Activated naive CD8-positive, alpha-beta T cell treated with anti-CD3 and anti-CD28 coated beads, Interleukin-2, amount 50 U/mL, for 16 hours (primary cell): ENCODE results near the gene UBE2R2.
"Not testable (repeated sequence)": the region's sequence is repeated elsewhere in the genome, so short reads cannot be mapped to it uniquely, and the experiment has no call there.

Experiments used
- DNase-seq: peaks from one replicate; pipeline ENCODE4 v3.0.0-alpha.2; 2020; ENCODE audit warnings: low read depth, low spot score

Gene UBE2R2, protein sequence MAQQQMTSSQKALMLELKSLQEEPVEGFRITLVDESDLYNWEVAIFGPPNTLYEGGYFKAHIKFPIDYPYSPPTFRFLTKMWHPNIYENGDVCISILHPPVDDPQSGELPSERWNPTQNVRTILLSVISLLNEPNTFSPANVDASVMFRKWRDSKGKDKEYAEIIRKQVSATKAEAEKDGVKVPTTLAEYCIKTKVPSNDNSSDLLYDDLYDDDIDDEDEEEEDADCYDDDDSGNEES

DNA sequence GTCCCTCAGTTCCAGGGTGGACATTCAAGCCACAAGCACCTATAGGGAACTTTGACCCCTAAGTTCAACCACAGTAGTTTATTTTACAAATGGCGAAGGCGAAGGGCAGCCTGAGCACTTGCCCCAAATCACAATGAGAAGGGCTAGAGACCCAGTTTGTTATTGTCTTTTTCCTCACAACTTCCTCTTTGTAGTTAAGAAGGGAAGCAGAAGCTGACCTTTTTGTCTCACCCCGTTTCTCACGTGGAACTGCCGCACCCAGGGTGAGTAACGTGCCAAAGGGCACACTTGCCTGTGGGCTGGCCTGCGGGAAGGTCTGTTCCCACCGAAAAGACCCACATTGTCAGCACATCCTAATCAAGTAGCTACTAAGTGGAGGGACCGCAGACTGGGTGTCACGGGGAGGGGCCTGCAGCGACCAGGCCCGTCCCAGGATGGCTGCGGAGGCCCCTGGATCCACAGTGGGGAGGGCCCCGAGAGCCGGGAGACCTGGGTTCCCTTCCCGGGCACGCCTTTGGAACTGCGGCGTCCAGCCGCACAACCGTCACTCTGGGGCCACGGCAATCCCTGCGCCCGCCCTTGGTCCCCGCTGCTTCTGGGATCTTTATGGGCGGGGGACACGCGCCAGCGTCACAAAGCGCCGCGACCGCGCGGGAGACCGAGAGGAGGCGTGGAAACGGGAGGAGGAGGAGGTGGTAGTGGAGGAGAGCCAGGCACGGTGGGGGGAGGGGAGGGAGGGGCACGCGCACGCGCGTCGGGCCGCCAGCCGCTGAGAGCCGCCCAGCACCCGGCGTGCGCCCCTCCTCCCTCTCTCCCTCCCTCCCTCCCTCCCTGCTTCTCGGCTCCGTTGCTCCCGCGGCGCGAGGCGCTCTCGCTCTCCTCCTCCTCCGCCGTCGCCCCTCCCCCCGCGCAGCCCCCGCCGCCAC is at the start of gene UBE2R2:
Gene UBE2R2, plus strand, starts transcription at position 834 of the 926 bp plus-strand sequence. CDS start 598 bp downstream, outside the sequence.
- DNase-seq, result peak; percentile 87

GRCh38 chr9:33770156-33770880 is 46.6 kb upstream of the UBE2R2 start:
- DNase-seq, result not testable (repeated sequence)

GRCh38 chr9:33773135-33773534 is 43.8 kb upstream of the UBE2R2 start:
- not testable (repeated sequence) for DNase-seq

- not testable (repeated sequence) for DNase-seq
These were observed 42.8 kb upstream of the UBE2R2 start for GRCh38 chr9:33774074-33774659.

DNA sequence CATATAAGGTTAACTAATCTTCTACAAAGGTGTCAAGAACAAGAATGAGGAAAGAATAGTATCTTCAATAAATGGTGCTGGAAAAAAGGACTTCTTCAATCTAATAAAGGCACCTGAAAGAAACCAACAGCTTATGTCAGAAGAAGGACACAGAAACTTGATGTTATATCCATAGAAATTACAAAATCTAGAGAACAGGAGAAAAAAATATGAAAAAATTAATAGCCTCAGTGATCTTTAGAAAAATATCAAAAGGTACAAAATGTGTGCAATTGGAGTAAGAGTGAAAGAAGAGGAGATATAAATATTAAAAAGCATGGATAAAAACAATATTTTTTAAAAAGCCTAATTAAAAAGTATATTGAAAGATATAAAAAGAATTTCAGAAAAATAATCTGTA is 40.4 kb upstream of the UBE2R2 start:
- no peak for DNase-seq

DNA sequence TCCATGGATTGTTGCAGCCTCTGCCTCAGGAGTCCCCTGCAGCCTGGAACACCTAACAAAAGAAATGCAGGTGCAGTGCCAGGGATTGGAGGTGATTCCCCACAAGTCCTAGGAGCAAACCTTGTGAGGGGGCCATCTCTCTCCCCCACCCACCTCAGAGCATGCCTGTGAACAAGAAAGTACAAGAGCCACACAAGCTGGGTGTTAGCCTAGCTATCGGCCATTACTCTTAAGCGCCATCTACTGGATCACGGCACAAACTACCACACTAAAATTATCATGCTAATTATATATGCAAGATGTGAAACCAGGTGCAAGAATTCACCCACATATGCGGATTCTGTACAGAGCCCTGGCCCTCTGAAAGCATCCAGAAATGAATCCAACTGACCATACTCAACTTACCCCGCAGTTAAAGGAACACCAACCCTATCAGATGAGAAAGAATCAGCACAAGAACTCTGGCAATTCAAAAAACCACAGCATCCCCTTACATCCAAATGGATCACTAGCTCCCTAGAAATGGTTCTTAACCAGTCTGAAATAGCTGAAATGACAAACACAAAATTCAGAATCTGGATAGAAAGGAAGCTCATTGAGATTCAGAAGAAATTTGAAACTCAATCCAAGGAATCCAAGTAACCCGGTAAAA is 38.1 kb upstream of the UBE2R2 start:
- DNase-seq, result peak; percentile 8

DNA sequence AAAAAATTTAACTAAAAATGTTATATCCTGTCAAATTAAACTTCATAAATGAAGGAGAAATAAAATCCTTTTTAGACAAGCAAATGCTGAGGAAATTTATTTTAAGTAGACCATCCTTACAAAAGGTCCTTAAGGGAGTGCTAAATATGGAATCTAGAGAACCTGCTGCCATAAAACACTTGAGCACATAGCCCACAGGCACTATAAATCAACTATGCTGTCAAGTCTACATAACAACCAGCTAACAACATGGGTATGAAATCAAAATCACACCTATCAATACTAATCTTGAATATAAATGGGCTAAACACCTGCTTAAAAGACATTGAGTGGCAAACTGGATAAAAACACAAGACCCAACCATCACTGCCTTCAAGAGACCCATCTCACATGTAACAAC is 36.7 kb upstream of the UBE2R2 start:
- no peak for DNase-seq

- no peak for DNase-seq
These were observed 35.2 kb upstream of the UBE2R2 start for GRCh38 chr9:33781736-33782135.

- no peak for DNase-seq
These were observed 34.4 kb upstream of the UBE2R2 start for GRCh38 chr9:33782395-33783152.

DNA sequence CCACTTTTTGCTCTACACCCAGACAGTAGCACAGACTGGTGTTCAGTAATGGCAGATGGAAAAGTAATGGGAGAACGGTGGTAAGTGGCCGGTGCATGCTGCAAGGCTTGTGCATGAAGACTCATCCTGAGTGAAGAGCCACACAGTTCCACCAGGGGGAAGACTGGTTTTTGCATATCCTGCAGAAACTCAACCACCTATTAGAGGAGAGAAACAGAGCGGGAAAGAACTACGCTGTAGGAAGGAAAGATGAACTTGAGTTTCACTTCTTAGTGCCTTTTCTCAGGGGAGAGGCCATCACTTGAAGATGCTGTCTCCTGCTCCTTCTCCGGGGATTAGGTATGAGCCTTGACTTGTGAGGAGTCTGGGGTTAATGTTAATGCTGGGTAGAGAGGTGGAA is 31.0 kb upstream of the UBE2R2 start:
- DNase-seq, result no peak

GRCh38 chr9:33786681-33787080 is 30.3 kb upstream of the UBE2R2 start:
- DNase-seq, result no peak

DNA sequence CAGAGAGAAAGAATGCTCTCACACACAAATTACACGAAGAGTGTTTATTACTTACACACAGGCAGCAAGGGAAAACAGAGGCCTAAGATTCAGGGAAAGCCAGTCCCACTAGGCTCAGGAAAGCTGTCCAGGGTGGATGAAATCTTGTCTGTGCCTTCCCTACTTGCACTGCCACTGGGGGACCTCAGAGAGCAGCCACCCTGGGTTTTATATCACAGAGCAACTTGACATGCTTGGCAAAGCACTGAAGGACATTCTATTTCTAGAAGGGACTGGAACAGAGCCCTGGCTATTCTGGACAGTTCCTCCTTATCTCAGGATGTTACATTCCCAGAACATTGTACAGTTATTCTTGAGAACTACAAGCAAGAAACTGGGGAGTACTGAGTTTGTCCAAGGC is 29.1 kb upstream of the UBE2R2 start:
- DNase-seq, result no peak

GRCh38 chr9:33789429-33789828 is 27.5 kb upstream of the UBE2R2 start:
- not testable (repeated sequence) for DNase-seq

GRCh38 chr9:33791117-33791516 is 25.8 kb upstream of the UBE2R2 start:
- DNase-seq, result no peak

- not testable (repeated sequence) for DNase-seq
These were observed 23.5 kb upstream of the UBE2R2 start for GRCh38 chr9:33793496-33793895.

DNA sequence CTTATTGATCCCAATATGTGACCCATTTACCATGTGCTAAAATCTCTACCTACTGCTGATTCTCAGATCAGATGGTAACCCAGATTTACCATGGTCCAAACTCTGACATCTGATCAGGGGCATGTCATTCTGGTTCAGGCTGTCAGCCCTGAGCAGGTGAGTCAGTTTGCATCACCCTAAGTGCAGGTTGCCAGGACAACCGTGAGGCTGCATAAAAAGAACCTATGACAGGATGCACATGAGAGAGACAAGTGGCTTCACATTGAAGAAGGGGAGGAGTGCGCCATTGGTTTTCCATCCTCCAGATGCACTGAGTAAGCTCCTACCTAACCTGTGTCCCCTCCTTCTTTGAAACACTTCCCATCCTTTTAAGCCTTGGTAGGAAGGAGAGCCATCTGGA is 22.4 kb upstream of the UBE2R2 start:
- no peak for DNase-seq

DNA sequence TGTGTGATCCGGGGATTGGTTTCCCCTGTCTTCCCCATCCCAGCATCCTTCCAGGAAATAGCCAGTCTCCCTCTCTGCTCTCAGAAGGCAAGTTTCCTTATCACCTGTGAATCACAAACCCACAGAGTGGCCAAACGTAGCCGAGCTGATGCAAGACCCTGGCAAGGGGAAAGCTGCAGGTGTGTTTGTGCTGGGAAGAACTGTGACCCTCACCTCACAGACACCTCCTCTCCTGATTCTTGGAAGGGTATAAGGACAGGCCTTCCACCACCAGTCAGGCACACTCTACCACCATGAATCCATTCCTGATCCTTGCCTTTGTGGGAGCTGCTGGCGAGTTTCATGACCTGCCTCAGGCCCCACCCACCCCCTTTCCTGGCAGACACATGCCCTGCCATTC is 21.7 kb upstream of the UBE2R2 start, which contains the start of gene PRSS3:
Gene PRSS3, plus strand, starts transcription at position 281 of the 400 bp plus-strand sequence. Its CDS starts 13 bp downstream, at position 294.
- no peak for DNase-seq

GRCh38 chr9:33795819-33796218 is 21.1 kb upstream of the UBE2R2 start:
- DNase-seq, result no peak

GRCh38 chr9:33796679-33797078 is 20.3 kb upstream of the UBE2R2 start:
- DNase-seq, result not testable (repeated sequence)

DNA sequence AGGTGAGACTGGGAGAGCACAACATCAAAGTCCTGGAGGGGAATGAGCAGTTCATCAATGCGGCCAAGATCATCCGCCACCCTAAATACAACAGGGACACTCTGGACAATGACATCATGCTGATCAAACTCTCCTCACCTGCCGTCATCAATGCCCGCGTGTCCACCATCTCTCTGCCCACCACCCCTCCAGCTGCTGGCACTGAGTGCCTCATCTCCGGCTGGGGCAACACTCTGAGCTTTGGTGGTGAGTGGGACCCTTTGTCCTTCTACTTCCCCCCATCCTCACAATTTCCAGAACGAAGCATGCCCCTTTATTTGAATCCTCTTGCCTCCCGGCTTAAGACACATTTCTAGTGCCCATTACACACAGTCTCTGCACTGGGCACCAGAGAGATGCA is 19.1 kb upstream of the UBE2R2 start:
- DNase-seq, result no peak
